ENCODE measurements around the gene ANKRD34B.

Gene ANKRD34B

DNA sequence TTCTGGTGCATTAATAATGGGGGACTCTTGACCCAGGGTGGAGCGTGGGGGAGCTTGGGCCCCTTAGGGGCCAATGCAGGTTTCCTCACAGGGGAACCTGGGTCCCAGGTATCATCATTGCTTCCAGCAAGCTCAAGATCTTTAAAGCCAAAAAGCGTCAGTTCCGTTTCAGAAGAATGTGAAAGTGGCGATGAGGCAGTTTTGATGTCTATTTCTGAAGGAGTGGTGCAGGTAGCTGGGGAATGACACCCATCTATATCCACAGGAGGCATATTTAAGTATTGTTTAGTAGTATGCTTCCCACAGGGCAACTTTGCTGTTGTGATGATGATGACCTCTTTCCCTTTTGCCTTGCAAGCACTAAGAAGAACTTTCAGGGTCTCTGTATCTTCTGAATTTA lies 10.8 kb downstream of the ANKRD34B start:
- TF ChIP-seq, protein P1, sequence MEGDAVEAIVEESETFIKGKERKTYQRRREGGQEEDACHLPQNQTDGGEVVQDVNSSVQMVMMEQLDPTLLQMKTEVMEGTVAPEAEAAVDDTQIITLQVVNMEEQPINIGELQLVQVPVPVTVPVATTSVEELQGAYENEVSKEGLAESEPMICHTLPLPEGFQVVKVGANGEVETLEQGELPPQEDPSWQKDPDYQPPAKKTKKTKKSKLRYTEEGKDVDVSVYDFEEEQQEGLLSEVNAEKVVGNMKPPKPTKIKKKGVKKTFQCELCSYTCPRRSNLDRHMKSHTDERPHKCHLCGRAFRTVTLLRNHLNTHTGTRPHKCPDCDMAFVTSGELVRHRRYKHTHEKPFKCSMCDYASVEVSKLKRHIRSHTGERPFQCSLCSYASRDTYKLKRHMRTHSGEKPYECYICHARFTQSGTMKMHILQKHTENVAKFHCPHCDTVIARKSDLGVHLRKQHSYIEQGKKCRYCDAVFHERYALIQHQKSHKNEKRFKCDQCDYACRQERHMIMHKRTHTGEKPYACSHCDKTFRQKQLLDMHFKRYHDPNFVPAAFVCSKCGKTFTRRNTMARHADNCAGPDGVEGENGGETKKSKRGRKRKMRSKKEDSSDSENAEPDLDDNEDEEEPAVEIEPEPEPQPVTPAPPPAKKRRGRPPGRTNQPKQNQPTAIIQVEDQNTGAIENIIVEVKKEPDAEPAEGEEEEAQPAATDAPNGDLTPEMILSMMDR (IDR thresholded peaks at IDR 0.05; ENCODE audit: insufficient read depth, low read depth, low read length, missing control alignments), result no peak
- H3K4me3 ChIP-seq (ENCODE audit: low read depth, low read length), result no peak overlapping the region
- DNase-seq (ENCODE audit: low read depth), result no peak

DNA sequence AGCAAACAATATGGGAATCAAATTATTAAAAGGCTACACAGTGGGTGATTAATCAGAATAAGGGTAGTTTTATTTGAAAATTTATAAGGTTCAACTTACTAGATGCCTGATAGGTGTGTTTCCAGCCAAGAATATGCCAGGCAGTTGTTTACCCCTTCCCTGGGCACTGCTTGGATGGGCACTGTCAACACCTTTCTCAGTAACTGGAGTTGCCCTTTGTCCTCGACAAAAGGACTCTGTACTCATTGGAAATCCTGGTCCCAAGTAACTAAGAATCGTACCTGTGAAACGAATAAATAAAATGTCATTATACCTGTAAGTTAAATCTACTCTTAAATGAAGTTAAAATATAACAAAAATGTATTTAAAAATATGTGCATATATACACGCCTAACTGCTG lies 15.0 kb downstream of the ANKRD34B start:
- TF ChIP-seq, protein P1 (IDR thresholded peaks at IDR 0.05; ENCODE audit: insufficient read depth, low read depth, low read length, missing control alignments), result no peak
- H3K4me3 ChIP-seq (ENCODE audit: low read depth, low read length), result no peak overlapping the region
- DNase-seq (ENCODE audit: low read depth), result no peak

DNA sequence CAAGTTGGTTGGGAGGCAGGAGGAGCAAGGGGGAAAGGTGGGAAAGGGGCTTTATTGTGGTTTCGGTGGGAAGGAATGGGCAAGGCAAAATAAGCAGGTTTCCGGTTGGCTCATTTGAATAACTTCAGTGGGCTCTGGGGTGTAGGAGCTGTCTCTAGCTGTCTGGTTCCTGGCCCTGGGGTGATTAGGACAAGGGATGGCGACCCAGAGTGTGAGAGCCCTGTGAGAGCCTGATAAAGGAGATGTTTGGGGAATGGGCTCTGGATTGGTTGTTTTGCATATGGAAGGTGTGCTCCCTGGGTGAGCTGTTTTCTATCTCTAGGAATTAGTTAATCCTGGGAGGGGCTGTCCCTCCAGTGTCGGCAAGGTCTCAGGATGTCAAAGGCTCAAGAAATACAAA lies 15.4 kb downstream of the ANKRD34B start:
- no peak for DNase-seq (ENCODE audit: low read depth)
- TF ChIP-seq, protein P1 (IDR thresholded peaks at IDR 0.05; ENCODE audit: insufficient read depth, low read depth, low read length, missing control alignments), result no peak
- H3K4me3 ChIP-seq (ENCODE audit: low read depth, low read length), result no peak overlapping the region

DNA sequence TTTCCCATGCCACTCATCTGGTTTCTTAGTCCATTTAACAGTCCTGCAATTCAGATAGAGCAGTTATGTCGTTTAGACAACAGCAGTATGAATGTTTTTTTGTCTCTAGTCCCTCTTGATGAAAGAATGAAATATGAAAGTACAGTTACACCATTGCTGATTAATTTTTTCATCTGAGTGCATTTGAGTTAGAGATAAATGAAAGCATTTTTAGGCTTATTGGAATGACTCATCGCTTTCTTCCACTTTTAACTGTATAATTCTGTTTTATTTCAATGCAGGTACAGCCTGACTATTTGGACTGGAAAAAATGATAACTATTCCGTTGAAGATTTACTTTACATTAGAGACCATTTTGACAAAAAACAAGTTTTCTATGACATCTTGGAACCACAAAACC lies 28.7 kb downstream of the ANKRD34B start:
- H3K4me3 ChIP-seq (ENCODE audit: low read depth, low read length), result no peak overlapping the region
- TF ChIP-seq, protein P1 (IDR thresholded peaks at IDR 0.05; ENCODE audit: insufficient read depth, low read depth, low read length, missing control alignments), result no peak
- no peak for DNase-seq (ENCODE audit: low read depth)

DNA sequence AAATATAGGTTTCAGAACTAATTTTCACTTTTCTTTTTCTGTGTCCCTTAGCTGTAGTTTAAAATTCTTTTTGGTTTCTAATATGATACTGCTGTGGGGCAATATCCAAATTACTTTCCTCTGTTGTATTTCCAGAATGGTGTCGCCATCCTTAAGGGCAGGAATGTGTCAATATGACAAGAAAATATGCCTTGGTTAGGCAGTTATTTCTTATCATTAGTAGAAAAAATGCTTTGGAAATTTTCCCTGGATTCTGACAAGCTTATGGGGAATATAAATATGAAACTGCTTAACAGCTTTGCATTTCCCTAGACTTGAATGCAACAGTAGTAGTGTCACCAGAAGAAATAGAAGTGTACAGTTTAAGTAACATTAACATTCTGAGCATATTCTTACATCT lies 29.4 kb downstream of the ANKRD34B start:
- no peak overlapping the region for H3K4me3 ChIP-seq (ENCODE audit: low read depth, low read length)
- TF ChIP-seq, protein P1 (IDR thresholded peaks at IDR 0.05; ENCODE audit: insufficient read depth, low read depth, low read length, missing control alignments), result no peak
- no peak for DNase-seq (ENCODE audit: low read depth)

DNA sequence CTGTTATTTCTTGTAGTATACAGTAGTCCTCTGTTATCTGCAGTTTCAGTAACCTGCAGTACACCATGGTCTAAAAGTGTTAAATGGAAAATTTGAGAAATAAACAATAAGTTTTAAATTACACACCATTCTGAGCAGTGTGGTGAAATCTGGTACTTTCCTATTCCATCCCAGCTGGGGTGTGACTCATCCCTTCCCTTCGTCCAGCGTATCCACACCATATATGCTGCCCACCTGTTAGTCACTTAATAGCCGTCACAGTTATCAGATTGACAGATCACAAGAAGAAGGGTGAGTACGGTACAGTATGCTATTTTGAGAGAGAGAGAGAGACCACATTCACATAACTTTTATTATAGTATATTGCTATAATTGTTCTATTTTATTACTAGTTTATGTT lies 53.3 kb downstream of the ANKRD34B start:
- DNase-seq (ENCODE audit: low read depth), result peak; percentile 31
- H3K4me3 ChIP-seq (ENCODE audit: low read depth, low read length), result no peak overlapping the region
- TF ChIP-seq, protein P1 (IDR thresholded peaks at IDR 0.05; ENCODE audit: insufficient read depth, low read depth, low read length, missing control alignments), result no peak

DNA sequence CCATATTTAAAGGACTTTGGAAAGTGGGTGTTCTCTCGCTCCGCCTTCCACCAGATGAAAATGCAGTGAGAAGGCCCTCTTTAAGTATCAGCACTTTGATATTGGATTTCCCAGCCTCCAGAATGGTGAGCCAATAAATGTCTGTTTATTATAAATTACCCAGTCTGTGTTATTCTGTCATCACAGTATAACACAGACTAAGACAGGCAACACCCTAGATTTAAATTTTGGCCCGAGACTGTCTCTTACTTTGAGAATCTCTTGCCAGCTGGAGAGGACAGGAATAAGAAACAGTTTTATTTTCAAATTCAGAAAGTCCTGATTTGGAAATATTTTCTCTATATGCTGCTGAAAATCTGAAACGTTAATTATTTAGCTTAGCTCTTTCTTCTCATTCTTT lies 60.7 kb downstream of the ANKRD34B start:
- TF ChIP-seq, protein P1 (IDR thresholded peaks at IDR 0.05; ENCODE audit: insufficient read depth, low read depth, low read length, missing control alignments), result no peak
- no peak for DNase-seq (ENCODE audit: low read depth)

More for the DNA sequence above, 60.7 kb downstream of the ANKRD34B start:
- no peak overlapping the region for H3K4me3 ChIP-seq (ENCODE audit: low read depth, low read length)

All from GM12865 (cell line).